WTC11 (cell line): ENCODE results near the gene IFRD2. TPM values are rescaled to one million over a fixed set of nuclear protein-coding genes. Genes with fewer than 3 reads are reported as not detected.
A peak's percentile ranks its signal among the peaks of the same experiment; 100 is the strongest.
"Not testable (repeated sequence)": the region's sequence is repeated elsewhere in the genome, so short reads cannot be mapped to it uniquely, and the experiment has no call there.

Source experiments
- ATAC-seq: fragments of 200-7000 bp; cut with Tn5 transposase; 2 replicates; pipeline ENCODE4 v1.10.0; 2021; ENCODE audit warnings: mild to moderate bottlenecking, moderate library complexity
- CTCF ChIA-PET: fragments of 300-600 bp; sonication (Branson Sonifier 250); formaldehyde crosslinking; loops from one replicate; lab custom pipeline; 2021; ENCODE audit warnings: antibody characterized with exemption; lab: Charles Lee
- POLR2A ChIA-PET: fragments of 350-600 bp; sonication (Branson Sonifier 250); formaldehyde crosslinking; loops from one replicate; lab custom pipeline; 2021; ENCODE audit warnings: antibody characterized with exemption; lab: Charles Lee
- DNase-seq: peaks from one replicate; pipeline ENCODE4 v3.0.0; 2021; ENCODE audit warnings: low spot score
- H3K27ac Mint-ChIP-seq: 2 replicates; pipeline ENCODE4 v1.8.0; 2021; ENCODE audit warnings: mixed read lengths
- H3K27me3 Mint-ChIP-seq: 2 replicates; pipeline ENCODE4 v1.8.0; 2021; ENCODE audit warnings: low read depth, mild to moderate bottlenecking, moderate library complexity, mixed read lengths
- H3K36me3 Mint-ChIP-seq: 2 replicates; pipeline ENCODE4 v1.8.0; 2021; ENCODE audit warnings: mixed read lengths
- H3K4me1 Mint-ChIP-seq: 2 replicates; pipeline ENCODE4 v1.8.0; 2022; ENCODE audit warnings: mixed read lengths
- H3K4me3 Mint-ChIP-seq: 2 replicates; pipeline ENCODE4 v1.8.0; 2021; ENCODE audit warnings: mild to moderate bottlenecking, moderate library complexity, mixed read lengths
- H3K9me3 Mint-ChIP-seq: 2 replicates; pipeline ENCODE4 v1.8.0; 2021; ENCODE audit warnings: mixed read lengths
- ATF3 ChIP-seq: sonication (generic); formaldehyde crosslinking; conservative IDR thresholded peaks from 2 replicates; pipeline ENCODE4 v1.8.1; 2022; ENCODE audit warnings: mild to moderate bottlenecking, missing genetic modification reagents
- CBFB ChIP-seq: sonication (generic); formaldehyde crosslinking; IDR thresholded peaks from 2 replicates; pipeline ENCODE4 v1.8.1; 2022; ENCODE audit warnings: mild to moderate bottlenecking, low read depth, missing genetic modification reagents
- E2F5 ChIP-seq: sonication (generic); formaldehyde crosslinking; IDR thresholded peaks from 2 replicates; pipeline ENCODE4 v1.8.1; 2022; ENCODE audit warnings: mild to moderate bottlenecking, moderate library complexity, missing genetic modification reagents
- ERG ChIP-seq: fragments of 250-450 bp; sonication (Bioruptor Pico); IDR thresholded peaks from 2 replicates; pipeline ENCODE4 v1.8.0; 2021; ENCODE audit warnings: mild to moderate bottlenecking
- ESRRA ChIP-seq: sonication (generic); formaldehyde crosslinking; IDR thresholded peaks from 2 replicates; pipeline ENCODE4 v1.8.1; 2022; ENCODE audit warnings: mild to moderate bottlenecking, missing genetic modification reagents, borderline replicate concordance
- FOXK1 ChIP-seq: sonication (generic); formaldehyde crosslinking; IDR thresholded peaks from 2 replicates; pipeline ENCODE4 v1.8.0; 2022; ENCODE audit warnings: mild to moderate bottlenecking, moderate library complexity, missing genetic modification reagents
- FOXP1 ChIP-seq: sonication (generic); formaldehyde crosslinking; IDR thresholded peaks from 2 replicates; pipeline ENCODE4 v1.8.0; 2022; ENCODE audit warnings: missing genetic modification reagents, mild to moderate bottlenecking, moderate library complexity, borderline replicate concordance
- GTF2I ChIP-seq: fragments of 250-450 bp; sonication (Bioruptor Pico); conservative IDR thresholded peaks from 2 replicates; pipeline ENCODE4 v1.4.0; 2021; ENCODE audit warnings: mild to moderate bottlenecking
- HMGA2 ChIP-seq: fragments of 250-450 bp; sonication (Bioruptor Pico); IDR thresholded peaks from 2 replicates; pipeline ENCODE4 v1.4.0; 2021; ENCODE audit warnings: mild to moderate bottlenecking, moderate library complexity
- JAZF1 ChIP-seq: fragments of 250-450 bp; sonication (Bioruptor Pico); IDR thresholded peaks from 2 replicates; pipeline ENCODE4 v1.9.0; 2021; ENCODE audit warnings: moderate library complexity, mild to moderate bottlenecking, inconsistent platforms
- NR3C1 ChIP-seq: sonication (generic); formaldehyde crosslinking; conservative IDR thresholded peaks from 2 replicates; pipeline ENCODE4 v1.8.1; 2023; ENCODE audit warnings: low read depth, mild to moderate bottlenecking, missing genetic modification reagents
- PRRX2 ChIP-seq: fragments of 250-450 bp; sonication (Bioruptor Pico); IDR thresholded peaks from 2 replicates; pipeline ENCODE4 v1.8.0; 2021; ENCODE audit warnings: mild to moderate bottlenecking
- RELA ChIP-seq: sonication (generic); formaldehyde crosslinking; IDR thresholded peaks from 2 replicates; pipeline ENCODE4 v1.8.1; 2022; ENCODE audit warnings: missing genetic modification reagents, mild to moderate bottlenecking, borderline replicate concordance
- SMAD3 ChIP-seq: sonication (generic); formaldehyde crosslinking; IDR thresholded peaks from 2 replicates; pipeline ENCODE4 v1.8.0; 2022; ENCODE audit warnings: missing genetic modification reagents, mild to moderate bottlenecking, borderline replicate concordance
- TP53 ChIP-seq: sonication (generic); formaldehyde crosslinking; IDR thresholded peaks from 2 replicates; pipeline ENCODE4 v1.8.1; 2023; ENCODE audit warnings: mild to moderate bottlenecking, missing genetic modification reagents
- ZNF121 ChIP-seq: sonication (generic); formaldehyde crosslinking; IDR thresholded peaks from 2 replicates; pipeline ENCODE4 v1.8.0; 2023; ENCODE audit warnings: missing genetic modification reagents
- ZNF263 ChIP-seq: sonication (generic); formaldehyde crosslinking; IDR thresholded peaks from 2 replicates; pipeline ENCODE4 v1.8.1; 2022; ENCODE audit warnings: low read depth, mild to moderate bottlenecking, moderate library complexity, missing genetic modification reagents
- ZNF281 ChIP-seq: sonication (generic); formaldehyde crosslinking; IDR thresholded peaks from 2 replicates; pipeline ENCODE4 v1.8.0; 2023; ENCODE audit warnings: mild to moderate bottlenecking, missing genetic modification reagents
- total RNA-seq: library from RNA; stranded (reverse); gene quantifications from 3 replicates; pipeline ENCODE4 v1.2.3, GENCODE V29; 2021

Gene IFRD2
- total RNA-seq, 1 experiment from 2014 or later = 92.0 TPM

- POLR2A ChIA-PET = interaction anchor here (1.0 kb wide), 1 partner anchor 23 kb away, joined by 3 read pairs; no protein-coding TSS in a partner anchor
Observed at GRCh38 chr3:50314816-50315215, 22.6 kb upstream of the IFRD2 start.

GRCh38 chr3:50314342-50314741 lies 22.1 kb upstream of the IFRD2 start:
- Mint-ChIP-seq H3K4me1 (peaks cover 5% of the 10 kb centered on the region; the same call in 1 of the 2 replicates), H3K27me3 (peaks cover 6% of the 10 kb centered on the region; the same call in 1 of the 2 replicates), H3K27ac (peak overlapping the region; percentile 45; the same call in 1 of the 2 replicates), H3K9me3 (peaks cover 13% of the 10 kb centered on the region), H3K36me3 (peaks cover 47% of the 10 kb centered on the region), H3K4me3 (no peak overlapping the region)
- ChIA-PET CTCF (no interaction called here), POLR2A (interaction anchor here (0.6 kb wide), 1 partner anchor 22 kb away, joined by 3 read pairs; the partner anchor contains the start of gene IFRD2)
- no peak for DNase-seq
- no peak for TF ChIP-seq ZNF263
- TF ChIP-seq RELA (CRISPR knock-in tag) = no peak
- no peak for TF ChIP-seq JAZF1 (CRISPR knock-in tag)
- no peak for TF ChIP-seq FOXP1 (CRISPR knock-in tag)
- no peak for TF ChIP-seq GTF2I (CRISPR knock-in tag)
- no peak for TF ChIP-seq E2F5 (CRISPR knock-in tag)
- no peak for TF ChIP-seq ZNF121 (CRISPR knock-in tag)
- TF ChIP-seq ERG = no peak
- TF ChIP-seq SMAD3 (CRISPR knock-in tag) = no peak
- TF ChIP-seq PRRX2 (CRISPR knock-in tag) = no peak
- no peak for ATAC-seq

More at GRCh38 chr3:50314816-50315215, 22.6 kb upstream of the IFRD2 start:
- no peak for ATAC-seq
- DNase-seq = no peak
- H3K4me1 Mint-ChIP-seq = peaks cover 10% of the 10 kb centered on the region
- CTCF ChIA-PET = interaction anchor here (1.0 to 1.4 kb wide), 4 partner anchors 12 to 22 kb away, joined by 3 to 6 read pairs (median 4); partner anchors contain the start of genes HYAL1, HYAL3 and NAA80
- TF ChIP-seq TP53 (CRISPR knock-in tag) (no peak), CBFB (no peak), SMAD3 (CRISPR knock-in tag) (no peak), ZNF263 (no peak), ATF3 (CRISPR knock-in tag) (no peak), HMGA2 (CRISPR knock-in tag) (no peak), FOXK1 (CRISPR knock-in tag) (no peak), ESRRA (no peak), NR3C1 (CRISPR knock-in tag) (no peak), ZNF281 (no peak)
- H3K9me3 Mint-ChIP-seq = peaks cover 8% of the 10 kb centered on the region
- H3K4me3 Mint-ChIP-seq = no peak overlapping the region
- H3K27ac Mint-ChIP-seq = no peak overlapping the region
- peaks cover 47% of the 10 kb centered on the region for H3K36me3 Mint-ChIP-seq
- peaks cover 3% of the 10 kb centered on the region; the same call in 1 of the 2 replicates for H3K27me3 Mint-ChIP-seq

GRCh38 chr3:50312041-50312440 lies 19.8 kb upstream of the IFRD2 start:
- Mint-ChIP-seq H3K36me3 (peaks cover 42% of the 10 kb centered on the region), H3K9me3 (peaks cover 13% of the 10 kb centered on the region), H3K27me3 (peaks cover 16% of the 10 kb centered on the region; the same call in 1 of the 2 replicates)
- H3K27ac Mint-ChIP-seq, CTCF ChIA-PET, H3K4me1 Mint-ChIP-seq, H3K4me3 Mint-ChIP-seq, DNase-seq, ATAC-seq, POLR2A ChIA-PET: not testable (repeated sequence)
